Calu3 (cell line): ENCODE results near the gene RPL10. TPM values are rescaled to one million over a fixed set of nuclear protein-coding genes. Genes with fewer than 3 reads are reported as not detected.

Source experiments
- BruUV-seq: library from RNA; stranded (reverse); fragments of 400-500 nt; replicated peaks from 2 replicates; lab custom pipeline; 2021; lab: Mats Ljungman, UMichigan
- CTCF ChIA-PET: fragments of 300-600 bp; sonication (Branson Sonifier 250); formaldehyde crosslinking; loops from one replicate; lab custom pipeline; 2022; ENCODE audit warnings: antibody characterized with exemption; lab: Charles Lee
- DNase-seq: peaks from one replicate; pipeline ENCODE4 v3.0.0; 2022
- H3K27ac Mint-ChIP-seq: one replicate; pipeline ENCODE4 v1.8.0; 2022; ENCODE audit warnings: mixed read lengths; ENCODE audit not compliant: unreplicated experiment
- H3K27me3 Mint-ChIP-seq: one replicate; pipeline ENCODE4 v1.8.0; 2022; ENCODE audit warnings: mixed read lengths; ENCODE audit not compliant: unreplicated experiment
- H3K36me3 Mint-ChIP-seq: one replicate; pipeline ENCODE4 v1.8.0; 2022; ENCODE audit warnings: mild to moderate bottlenecking, moderate library complexity, mixed read lengths; ENCODE audit not compliant: insufficient read depth, unreplicated experiment
- H3K4me1 Mint-ChIP-seq: one replicate; pipeline ENCODE4 v1.8.0; 2022; ENCODE audit warnings: mild to moderate bottlenecking, low read depth, mixed read lengths; ENCODE audit not compliant: unreplicated experiment
- H3K4me3 Mint-ChIP-seq: one replicate; pipeline ENCODE4 v1.8.0; 2022; ENCODE audit warnings: mild to moderate bottlenecking, low read depth, moderate library complexity, mixed read lengths; ENCODE audit not compliant: unreplicated experiment
- H3K9me3 Mint-ChIP-seq: one replicate; pipeline ENCODE4 v1.8.0; 2022; ENCODE audit warnings: low read depth, mixed read lengths; ENCODE audit not compliant: unreplicated experiment
- CTCF ChIP-seq: fragments of 200-600 bp; IDR thresholded peaks from one replicate; pipeline ENCODE4 v1.8.0; 2022; ENCODE audit warnings: antibody characterized with exemption; ENCODE audit not compliant: unreplicated experiment
- intact Hi-C: fragments of 100-400 bp; cut with micrococcal nuclease; formaldehyde crosslinking; loops from one replicate; pipeline ENCODE4 v1.10.0; 2022; ENCODE audit not compliant: unreplicated experiment
- total RNA-seq: library from RNA; stranded (reverse); gene quantifications from 2 replicates; pipeline ENCODE4 v1.2.3, GENCODE V29; 2022

RPL10 gene
- total RNA-seq, 1 experiment from 2014 or later, result 1,495 TPM

- CTCF ChIA-PET, result interaction anchor here (0.6 kb wide), 1 partner anchor 71 kb away, joined by 3 read pairs; no protein-coding TSS in a partner anchor
- intact Hi-C loops, result no loop called here
- Mint-ChIP-seq H3K36me3 (peaks cover 76% of the 10 kb centered on the region), H3K4me3 (no peak overlapping the region), H3K27ac (no peak overlapping the region), H3K4me1 (peaks cover 14% of the 10 kb centered on the region), H3K27me3 (no peaks in the 10 kb centered on the region), H3K9me3 (no peaks in the 10 kb centered on the region)
- TSS peak; percentile 35 for BruUV-seq
- DNase-seq, result peak; percentile 62
- TF ChIP-seq CTCF, result no peak
Observed at GRCh38 chrX:154441984-154442707, 44.0 kb downstream of the RPL10 start.

- no peak for TF ChIP-seq CTCF
- Mint-ChIP-seq H3K4me3 (peak overlapping the region; percentile 78), H3K4me1 (peaks cover 14% of the 10 kb centered on the region), H3K9me3 (no peaks in the 10 kb centered on the region), H3K36me3 (peaks cover 75% of the 10 kb centered on the region), H3K27me3 (no peaks in the 10 kb centered on the region), H3K27ac (peak overlapping the region; percentile 91)
- CTCF ChIA-PET, result interaction anchor here (0.6 kb wide), 1 partner anchor 18 kb away, joined by 7 read pairs; no protein-coding TSS in a partner anchor
- DNase-seq, result no peak
- no TSS peak for BruUV-seq
- intact Hi-C loops, result no loop called here
Observed at GRCh38 chrX:154443479-154443910, 45.3 kb downstream of the RPL10 start.

GRCh38 chrX:154443992-154444754, 46.0 kb downstream of the RPL10 start, which contains the start of gene FAM50A:
TSS of gene FAM50A (plus strand) at chrX:154444141. CDS start at chrX:154444236, 95 bp downstream.
- no TSS peak for BruUV-seq
- no peak for TF ChIP-seq CTCF
- CTCF ChIA-PET, result no interaction called here
- Mint-ChIP-seq H3K36me3 (peaks cover 77% of the 10 kb centered on the region), H3K4me1 (peaks cover 14% of the 10 kb centered on the region), H3K27ac (peak within 1 kb of the TSS; percentile 91), H3K9me3 (no peaks in the 10 kb centered on the region), H3K4me3 (peak within 1 kb of the TSS; percentile 78), H3K27me3 (no peaks in the 10 kb centered on the region)
- DNase-seq, result peak; percentile 83
- intact Hi-C loops, result no loop called here

- H3K4me1 Mint-ChIP-seq, result peaks cover 14% of the 10 kb centered on the region
- no TSS peak for BruUV-seq
- no peak for DNase-seq
- H3K9me3 Mint-ChIP-seq, result no peaks in the 10 kb centered on the region
- no peak for TF ChIP-seq CTCF
- H3K27ac Mint-ChIP-seq, result no peak overlapping the region
- H3K36me3 Mint-ChIP-seq, result peaks cover 74% of the 10 kb centered on the region
- H3K4me3 Mint-ChIP-seq, result peak overlapping the region; percentile 78
- CTCF ChIA-PET, result no interaction called here
- intact Hi-C loops, result no loop called here
- no peaks in the 10 kb centered on the region for H3K27me3 Mint-ChIP-seq
Observed at GRCh38 chrX:154444755-154445246, 46.6 kb downstream of the RPL10 start.
